Adipocyte (in vitro differentiated cells): ENCODE results near the gene HACD3.

ENCODE experiments used
- DNase-seq: peaks from one replicate; pipeline ENCODE4 v3.0.0-alpha.2; 2015; ENCODE audit warnings: low read depth
- H3K27me3 ChIP-seq: replicated peaks from 2 replicates; pipeline ENCODE4 v1.7.0; 2013; ENCODE audit warnings: mild to moderate bottlenecking, low read length, moderate library complexity; ENCODE audit not compliant: control insufficient read depth, insufficient read depth
- H3K36me3 ChIP-seq: 2 replicates; pipeline ENCODE4 v1.7.0; 2013; ENCODE audit warnings: low read length, mild to moderate bottlenecking, moderate library complexity; ENCODE audit not compliant: control insufficient read depth, insufficient read depth, severe bottlenecking
- H3K4me1 ChIP-seq: 2 replicates; pipeline ENCODE4 v1.7.0; 2013; ENCODE audit warnings: mild to moderate bottlenecking, low read length, moderate library complexity; ENCODE audit not compliant: control insufficient read depth, insufficient read depth
- H3K4me3 ChIP-seq: 2 replicates; pipeline ENCODE4 v1.7.0; 2013; ENCODE audit warnings: mild to moderate bottlenecking, low read length, moderate library complexity
- H3K9ac ChIP-seq: 2 replicates; pipeline ENCODE4 v1.7.0; 2013; ENCODE audit warnings: mild to moderate bottlenecking, low read length, moderate library complexity
- H3K9me3 ChIP-seq: 2 replicates; pipeline ENCODE4 v1.7.0; 2013; ENCODE audit warnings: mild to moderate bottlenecking, low read length, moderate library complexity; ENCODE audit not compliant: control insufficient read depth

The HACD3 gene

DNA sequence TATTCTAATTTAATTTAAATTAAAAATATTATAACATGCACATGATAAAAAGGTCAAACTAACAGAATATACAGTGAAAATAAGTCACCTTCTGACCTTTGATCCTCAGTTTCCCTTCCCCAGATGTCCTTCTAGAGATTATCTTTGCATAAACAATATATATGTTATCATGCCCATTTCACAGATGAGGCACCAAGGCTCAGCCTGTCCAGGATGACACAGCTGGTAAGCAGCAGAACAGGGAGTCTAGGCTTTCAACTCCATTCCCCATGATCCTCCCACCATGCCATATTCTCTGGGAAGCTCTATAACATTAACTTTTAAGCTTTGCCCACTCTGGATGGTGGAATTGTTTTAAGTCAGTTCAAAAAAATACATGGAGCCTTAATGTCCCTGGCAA is 92.8 kb downstream of the HACD3 start:
- no peaks in the 10 kb centered on the region for H3K9me3 ChIP-seq
- no peak for DNase-seq
- H3K4me1 ChIP-seq: no peaks in the 10 kb centered on the region
- H3K27me3 ChIP-seq: no peaks in the 10 kb centered on the region
- H3K9ac ChIP-seq: no peak overlapping the region
- peaks cover 23% of the 10 kb centered on the region for H3K36me3 ChIP-seq
- H3K4me3 ChIP-seq: no peak overlapping the region

DNA sequence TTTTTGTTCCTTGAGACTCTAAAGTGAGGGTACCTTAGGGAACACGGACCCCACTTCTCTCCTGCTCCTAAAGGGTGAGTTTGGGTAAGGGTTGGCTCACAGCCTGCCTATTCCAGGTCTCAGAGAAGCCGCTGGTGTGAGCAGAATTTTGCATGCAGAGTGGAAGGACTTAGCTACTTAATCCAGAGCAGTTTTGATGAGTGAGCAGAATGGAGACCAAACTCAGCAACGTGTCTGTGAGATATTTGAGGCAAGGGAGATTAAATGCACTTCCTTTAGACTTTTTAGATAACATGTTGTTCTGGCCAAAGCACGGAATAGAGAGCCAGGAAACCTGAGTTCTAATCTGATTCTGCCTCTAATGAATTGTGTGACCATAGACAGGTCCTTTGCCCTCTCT is 96.6 kb downstream of the HACD3 start:
- no peak overlapping the region for H3K9ac ChIP-seq
- peaks cover 23% of the 10 kb centered on the region for H3K36me3 ChIP-seq
- H3K27me3 ChIP-seq: no peaks in the 10 kb centered on the region
- DNase-seq: no peak
- H3K4me3 ChIP-seq: no peak overlapping the region
- no peaks in the 10 kb centered on the region for H3K9me3 ChIP-seq
- no peaks in the 10 kb centered on the region for H3K4me1 ChIP-seq
